ENCODE results near the gene OCSTAMP. TPM values are rescaled to one million over a fixed set of nuclear protein-coding genes. Genes with fewer than 3 reads are reported as not detected.

OCSTAMP gene
- total RNA-seq, 4 donors from 2014 or later: not detected

GRCh38 chr20:46566125-46566524 is 15.7 kb upstream of the OCSTAMP start:
- intact Hi-C loops (cut with DNase I; ENCODE audit: low total_unique reads): no loop called here
- 84 to 85% methylated on average over 10 of the region's 10 CpGs for WGBS, 2 donors
- no peak overlapping the region for H3K4me3 ChIP-seq (ENCODE audit: low read depth, poor library complexity, severe bottlenecking)
- no peak for TF ChIP-seq POLR2A (IDR thresholded peaks at IDR 0.05)
- no peak for TF ChIP-seq CTCF (IDR thresholded peaks at IDR 0.05)
- peak in 1 of 2 donors; percentile 62 for DNase-seq (ENCODE audit: low spot score in 2 of 2)

GRCh38 chr20:46564241-46564957 is 13.9 kb upstream of the OCSTAMP start:
- H3K4me3 ChIP-seq (ENCODE audit: low read depth, poor library complexity, severe bottlenecking): no peak overlapping the region
- no peak for DNase-seq (ENCODE audit: low spot score in 2 of 2)
- 63 to 87% methylated on average over 7 of the region's 7 CpGs for WGBS, 2 donors
- TF ChIP-seq POLR2A (IDR thresholded peaks at IDR 0.05): no peak
- no peak for TF ChIP-seq CTCF (IDR thresholded peaks at IDR 0.05)
- intact Hi-C loops (cut with DNase I; ENCODE audit: low total_unique reads): no loop called here

GRCh38 chr20:46563860-46564221 is 13.4 kb upstream of the OCSTAMP start:
- intact Hi-C loops (cut with DNase I; ENCODE audit: low total_unique reads): no loop called here
- peak in 1 of 2 donors; percentile 74 for DNase-seq (ENCODE audit: low spot score in 2 of 2)
- TF ChIP-seq CTCF (IDR thresholded peaks at IDR 0.05): no peak
- no peak for TF ChIP-seq POLR2A (IDR thresholded peaks at IDR 0.05)
- 65 to 67% methylated on average over 2 of the region's 2 CpGs for WGBS, 2 donors
- H3K4me3 ChIP-seq (ENCODE audit: low read depth, poor library complexity, severe bottlenecking): no peak overlapping the region

GRCh38 chr20:46563170-46563859 is 12.9 kb upstream of the OCSTAMP start:
- intact Hi-C loops (cut with DNase I; ENCODE audit: low total_unique reads): no loop called here
- WGBS, 2 donors: 87 to 88% methylated on average over 16 of the region's 16 CpGs
- H3K4me3 ChIP-seq (ENCODE audit: low read depth, poor library complexity, severe bottlenecking): no peak overlapping the region
- peak in 1 of 2 donors; percentile 68 for DNase-seq (ENCODE audit: low spot score in 2 of 2)
- TF ChIP-seq POLR2A (IDR thresholded peaks at IDR 0.05): no peak
- no peak for TF ChIP-seq CTCF (IDR thresholded peaks at IDR 0.05)

GRCh38 chr20:46562373-46563169 is 12.1 kb upstream of the OCSTAMP start:
- peak; percentile 69 to 92 for DNase-seq (ENCODE audit: low spot score in 2 of 2)

More at GRCh38 chr20:46562373-46563169, 12.1 kb upstream of the OCSTAMP start:
- 10 to 16% methylated on average over 19 of the region's 19 CpGs for WGBS, 2 donors
- intact Hi-C loops (cut with DNase I; ENCODE audit: low total_unique reads): no loop called here
- TF ChIP-seq POLR2A (IDR thresholded peaks at IDR 0.05): no peak
- TF ChIP-seq CTCF (IDR thresholded peaks at IDR 0.05): peak in 1 of 3 donors; percentile 94
- no peak overlapping the region for H3K4me3 ChIP-seq (ENCODE audit: low read depth, poor library complexity, severe bottlenecking)
